Chondrocyte (in vitro differentiated cells): ENCODE results near the gene CCDC40. TPM values are rescaled to one million over a fixed set of nuclear protein-coding genes. Genes with fewer than 3 reads are reported as not detected.

Source experiments
- DNase-seq: peaks from one replicate; pipeline ENCODE4 v3.0.0; 2021; ENCODE audit warnings: mixed read lengths, low spot score
- H3K27ac Mint-ChIP-seq: one replicate; pipeline ENCODE4 v1.8.0; 2021; ENCODE audit warnings: mild to moderate bottlenecking, moderate library complexity, mixed read lengths; ENCODE audit not compliant: unreplicated experiment
- H3K27me3 Mint-ChIP-seq: 2 replicates; pipeline ENCODE4 v1.8.0; 2021; ENCODE audit warnings: low read depth, mixed read lengths
- H3K36me3 Mint-ChIP-seq: 2 replicates; pipeline ENCODE4 v1.8.0; 2021; ENCODE audit warnings: low read depth, mixed read lengths
- H3K4me1 Mint-ChIP-seq: 2 replicates; pipeline ENCODE4 v1.8.0; 2021; ENCODE audit warnings: low read depth, mild to moderate bottlenecking, mixed read lengths
- H3K4me3 Mint-ChIP-seq: one replicate; pipeline ENCODE4 v1.8.0; 2021; ENCODE audit warnings: mild to moderate bottlenecking, moderate library complexity, mixed read lengths; ENCODE audit not compliant: unreplicated experiment
- H3K9me3 Mint-ChIP-seq: 2 replicates; pipeline ENCODE4 v1.8.0; 2021; ENCODE audit warnings: low read depth, mixed read lengths
- CTCF ChIP-seq: fragments of 200-600 bp; sonication (generic); IDR thresholded peaks from 2 replicates; pipeline ENCODE4 v1.5.0; 2021; ENCODE audit warnings: antibody characterized with exemption, mild to moderate bottlenecking, moderate library complexity
- total RNA-seq: library from RNA; stranded (reverse); gene quantifications from 3 replicates; pipeline ENCODE4 v1.2.1, GENCODE V29; 2021

CCDC40 gene
- total RNA-seq, 1 donor from 2014 or later: 5.8 TPM

- peaks cover 14% of the 10 kb centered on the region for H3K4me1 Mint-ChIP-seq
- peaks cover 2% of the 10 kb centered on the region for H3K36me3 Mint-ChIP-seq
- TF ChIP-seq CTCF: peak; percentile 88
- no peaks in the 10 kb centered on the region for H3K9me3 Mint-ChIP-seq
- peaks cover 3% of the 10 kb centered on the region for H3K27me3 Mint-ChIP-seq
- H3K4me3 Mint-ChIP-seq: no peak overlapping the region
- no peak for DNase-seq
- H3K27ac Mint-ChIP-seq: no peak overlapping the region
Measured at GRCh38 chr17:80082403-80083135, 46.1 kb downstream of the CCDC40 start.

- H3K4me3 Mint-ChIP-seq: no peak overlapping the region
- no peak for DNase-seq
- no peak overlapping the region for H3K27ac Mint-ChIP-seq
- H3K9me3 Mint-ChIP-seq: no peaks in the 10 kb centered on the region
- H3K27me3 Mint-ChIP-seq: peaks cover 3% of the 10 kb centered on the region
- H3K36me3 Mint-ChIP-seq: no peaks in the 10 kb centered on the region
- peaks cover 14% of the 10 kb centered on the region for H3K4me1 Mint-ChIP-seq
- TF ChIP-seq CTCF: no peak
Measured at GRCh38 chr17:80083136-80083661, 46.8 kb downstream of the CCDC40 start.

GRCh38 chr17:80084773-80085172 is 48.3 kb downstream of the CCDC40 start:
- DNase-seq: no peak
- H3K27me3 Mint-ChIP-seq: peaks cover 3% of the 10 kb centered on the region

GRCh38 chr17:80086081-80086480 is 49.6 kb downstream of the CCDC40 start:
- DNase-seq: no peak
- Mint-ChIP-seq H3K4me3 (no peak overlapping the region), H3K27ac (no peak overlapping the region), H3K4me1 (peaks cover 5% of the 10 kb centered on the region), H3K27me3 (peaks cover 3% of the 10 kb centered on the region), H3K9me3 (no peaks in the 10 kb centered on the region), H3K36me3 (no peaks in the 10 kb centered on the region)
- no peak for TF ChIP-seq CTCF

More at GRCh38 chr17:80084773-80085172, 48.3 kb downstream of the CCDC40 start:
- H3K4me3 Mint-ChIP-seq: no peak overlapping the region
- no peak for TF ChIP-seq CTCF
- H3K4me1 Mint-ChIP-seq: peaks cover 14% of the 10 kb centered on the region
- H3K36me3 Mint-ChIP-seq: no peaks in the 10 kb centered on the region
- no peak overlapping the region for H3K27ac Mint-ChIP-seq
- no peaks in the 10 kb centered on the region for H3K9me3 Mint-ChIP-seq

- no peak for TF ChIP-seq CTCF
- Mint-ChIP-seq H3K9me3 (no peaks in the 10 kb centered on the region), H3K27me3 (peaks cover 3% of the 10 kb centered on the region), H3K4me3 (no peak overlapping the region), H3K36me3 (no peaks in the 10 kb centered on the region), H3K27ac (no peak overlapping the region), H3K4me1 (peaks cover 5% of the 10 kb centered on the region)
- DNase-seq: no peak
Measured at GRCh38 chr17:80086616-80087015, 50.2 kb downstream of the CCDC40 start.
